ENCODE results near the gene NQO2.
"Not testable (repeated sequence)": the region's sequence is repeated elsewhere in the genome, so short reads cannot be mapped to it uniquely, and the experiment has no call there.

Gene NQO2

GRCh38 chr6:3020976-3021598 is 21.4 kb downstream of the NQO2 start:
- H3K9ac ChIP-seq (ENCODE audit: low read length in 5 of 5); H3K4me3 ChIP-seq (ENCODE audit: low read depth in 1 of 5, low read length in 5 of 5); H3K27me3 ChIP-seq (ENCODE audit: control insufficient read depth in 5 of 5, insufficient read depth in 4 of 5, low read length in 5 of 5); H3K9me3 ChIP-seq (ENCODE audit: control insufficient read depth in 5 of 5, low read length in 5 of 5): not testable (repeated sequence)
- Histone ChIP-seq H3K4me1 (ENCODE audit: control insufficient read depth in 5 of 5, insufficient read depth in 5 of 5, low read length in 5 of 5) (peaks cover 11 to 54% (median 49%) of the 10 kb centered on the region in 5 donors), H3K36me3 (ENCODE audit: control insufficient read depth in 5 of 5, insufficient read depth in 5 of 5, low read length in 5 of 5) (peaks cover 6 to 33% (median 27%) of the 10 kb centered on the region in 5 donors), H3K27ac (ENCODE audit: low read depth, low read length) (peak overlapping the region; percentile 23)

- H3K27me3 ChIP-seq (ENCODE audit: control insufficient read depth in 5 of 5, insufficient read depth in 4 of 5, low read length in 5 of 5), result no peaks in the 10 kb centered on the region
- no peaks in the 10 kb centered on the region for H3K9me3 ChIP-seq (ENCODE audit: control insufficient read depth in 5 of 5, low read length in 5 of 5)
- H3K9ac ChIP-seq (ENCODE audit: low read length in 5 of 5), result peak overlapping the region; percentile 16 to 76 (median 53)
- H3K4me3 ChIP-seq (ENCODE audit: low read depth in 1 of 5, low read length in 5 of 5), result peak overlapping the region; percentile 67 to 92 (median 72)
- peaks cover 6 to 17% (median 12%) of the 10 kb centered on the region in 5 donors for H3K36me3 ChIP-seq (ENCODE audit: control insufficient read depth in 5 of 5, insufficient read depth in 5 of 5, low read length in 5 of 5)
- peak overlapping the region; percentile 83 for H3K27ac ChIP-seq (ENCODE audit: low read depth, low read length)
- peaks cover 11 to 67% (median 57%) of the 10 kb centered on the region in 5 donors for H3K4me1 ChIP-seq (ENCODE audit: control insufficient read depth in 5 of 5, insufficient read depth in 5 of 5, low read length in 5 of 5)
These were observed 23.3 kb downstream of the NQO2 start for GRCh38 chr6:3022765-3023662.

DNA sequence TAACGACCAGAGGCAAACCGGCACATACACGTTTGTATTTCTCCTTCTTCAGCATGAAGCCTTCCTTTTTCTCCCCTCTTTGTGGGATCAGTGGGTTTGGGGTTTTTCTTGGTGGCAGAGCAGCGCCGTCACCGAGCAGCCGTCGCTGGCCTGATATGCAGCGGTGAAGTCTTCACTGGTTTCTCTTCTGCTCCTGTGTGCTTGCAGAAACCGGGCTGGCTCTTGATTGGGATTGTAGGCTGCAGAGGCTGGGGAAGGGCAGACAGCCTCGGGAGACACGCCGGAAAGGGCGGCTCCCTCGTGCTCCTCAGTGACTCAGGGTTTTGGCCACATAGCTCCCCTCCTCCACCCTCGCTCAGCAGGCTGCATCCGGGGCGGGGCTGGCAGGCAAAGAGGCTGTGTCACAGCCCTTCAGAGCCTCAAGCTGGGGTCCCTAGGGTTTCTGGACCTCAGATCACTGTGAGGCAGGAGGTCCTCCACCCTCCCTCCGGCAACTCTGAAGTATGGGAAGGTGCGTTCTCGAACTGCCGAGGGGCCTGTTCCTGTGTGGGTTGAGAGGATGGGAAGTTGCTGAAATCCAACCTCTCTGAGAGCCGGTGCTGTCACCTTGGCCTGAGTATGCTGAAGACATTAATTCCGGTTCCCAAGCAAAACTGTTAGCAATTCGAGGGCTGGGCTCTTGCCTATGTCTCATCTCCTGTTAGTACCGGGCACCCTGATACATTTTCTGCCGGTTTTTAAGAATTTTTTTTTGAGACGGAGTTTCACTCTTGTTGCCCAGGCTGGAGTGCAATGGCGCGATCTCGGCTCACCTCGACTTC is 24.2 kb downstream of the NQO2 start:
- Histone ChIP-seq H3K36me3 (ENCODE audit: control insufficient read depth in 5 of 5, insufficient read depth in 5 of 5, low read length in 5 of 5) (peaks cover 6 to 13% (median 10%) of the 10 kb centered on the region in 5 donors), H3K4me1 (ENCODE audit: control insufficient read depth in 5 of 5, insufficient read depth in 5 of 5, low read length in 5 of 5) (peaks cover 11 to 66% (median 57%) of the 10 kb centered on the region in 5 donors), H3K9me3 (ENCODE audit: control insufficient read depth in 5 of 5, low read length in 5 of 5) (no peaks in the 10 kb centered on the region), H3K4me3 (ENCODE audit: low read depth in 1 of 5, low read length in 5 of 5) (peak overlapping the region; percentile 67 to 92 (median 72)), H3K9ac (ENCODE audit: low read length in 5 of 5) (peak overlapping the region; percentile 53 to 85 (median 71)), H3K27ac (ENCODE audit: low read depth, low read length) (peak overlapping the region; percentile 83), H3K27me3 (ENCODE audit: control insufficient read depth in 5 of 5, insufficient read depth in 4 of 5, low read length in 5 of 5) (no peaks in the 10 kb centered on the region)

- H3K4me3 ChIP-seq (ENCODE audit: low read depth in 1 of 5, low read length in 5 of 5), result peak overlapping the region in 1 of 5 donors; percentile 12
- peaks cover 11 to 55% (median 53%) of the 10 kb centered on the region in 5 donors for H3K4me1 ChIP-seq (ENCODE audit: control insufficient read depth in 5 of 5, insufficient read depth in 5 of 5, low read length in 5 of 5)
- no peak overlapping the region for H3K9ac ChIP-seq (ENCODE audit: low read length in 5 of 5)
- no peaks in the 10 kb centered on the region for H3K27me3 ChIP-seq (ENCODE audit: control insufficient read depth in 5 of 5, insufficient read depth in 4 of 5, low read length in 5 of 5)
- no peaks in the 10 kb centered on the region for H3K36me3 ChIP-seq (ENCODE audit: control insufficient read depth in 5 of 5, insufficient read depth in 5 of 5, low read length in 5 of 5)
- H3K27ac ChIP-seq (ENCODE audit: low read depth, low read length), result peak overlapping the region; percentile 83
- no peaks in the 10 kb centered on the region for H3K9me3 ChIP-seq (ENCODE audit: control insufficient read depth in 5 of 5, low read length in 5 of 5)
These were observed 27.3 kb downstream of the NQO2 start for GRCh38 chr6:3026791-3027626.

- H3K9me3 ChIP-seq (ENCODE audit: control insufficient read depth in 5 of 5, low read length in 5 of 5); H3K9ac ChIP-seq (ENCODE audit: low read length in 5 of 5); H3K4me3 ChIP-seq (ENCODE audit: low read depth in 1 of 5, low read length in 5 of 5); H3K27ac ChIP-seq (ENCODE audit: low read depth, low read length); H3K36me3 ChIP-seq (ENCODE audit: control insufficient read depth in 5 of 5, insufficient read depth in 5 of 5, low read length in 5 of 5); H3K27me3 ChIP-seq (ENCODE audit: control insufficient read depth in 5 of 5, insufficient read depth in 4 of 5, low read length in 5 of 5): not testable (repeated sequence)
- peaks cover 11 to 44% (median 42%) of the 10 kb centered on the region in 5 donors for H3K4me1 ChIP-seq (ENCODE audit: control insufficient read depth in 5 of 5, insufficient read depth in 5 of 5, low read length in 5 of 5)
These were observed 28.5 kb downstream of the NQO2 start for GRCh38 chr6:3028156-3028555.

GRCh38 chr6:3031857-3032640 is 32.4 kb downstream of the NQO2 start:
- H3K27ac ChIP-seq (ENCODE audit: low read depth, low read length), result no peak overlapping the region
- H3K4me3 ChIP-seq (ENCODE audit: low read depth in 1 of 5, low read length in 5 of 5), result no peak overlapping the region
- H3K36me3 ChIP-seq (ENCODE audit: control insufficient read depth in 5 of 5, insufficient read depth in 5 of 5, low read length in 5 of 5), result no peaks in the 10 kb centered on the region
- peaks cover 0 to 12% (median 8%) of the 10 kb centered on the region in 5 donors for H3K4me1 ChIP-seq (ENCODE audit: control insufficient read depth in 5 of 5, insufficient read depth in 5 of 5, low read length in 5 of 5)
- no peaks in the 10 kb centered on the region for H3K9me3 ChIP-seq (ENCODE audit: control insufficient read depth in 5 of 5, low read length in 5 of 5)
- H3K27me3 ChIP-seq (ENCODE audit: control insufficient read depth in 5 of 5, insufficient read depth in 4 of 5, low read length in 5 of 5), result no peaks in the 10 kb centered on the region
- H3K9ac ChIP-seq (ENCODE audit: low read length in 5 of 5), result no peak overlapping the region

DNA sequence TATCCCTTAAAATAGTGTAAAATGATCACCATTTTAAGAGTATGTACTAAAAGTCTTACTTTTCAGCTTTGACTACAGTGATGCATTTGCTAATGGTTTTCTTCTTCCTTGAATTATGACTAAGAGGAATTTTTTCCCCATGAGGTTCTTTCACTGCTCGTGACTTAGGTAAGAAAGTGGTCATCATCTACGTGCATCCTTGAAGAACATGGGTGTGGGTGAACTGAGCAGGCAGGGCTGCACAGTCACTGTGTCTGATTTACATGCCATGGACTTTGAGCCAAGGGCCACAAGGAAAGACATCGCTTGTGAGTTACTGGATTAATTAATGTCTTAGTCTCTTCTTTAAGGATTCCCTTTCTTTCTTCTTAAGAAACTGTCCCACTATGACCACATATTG is 33.3 kb downstream of the NQO2 start:
- no peak overlapping the region for H3K9ac ChIP-seq (ENCODE audit: low read length in 5 of 5)
- no peaks in the 10 kb centered on the region for H3K36me3 ChIP-seq (ENCODE audit: control insufficient read depth in 5 of 5, insufficient read depth in 5 of 5, low read length in 5 of 5)
- peaks cover 0 to 16% (median 12%) of the 10 kb centered on the region in 5 donors for H3K4me1 ChIP-seq (ENCODE audit: control insufficient read depth in 5 of 5, insufficient read depth in 5 of 5, low read length in 5 of 5)
- H3K27ac ChIP-seq (ENCODE audit: low read depth, low read length), result no peak overlapping the region
- H3K9me3 ChIP-seq (ENCODE audit: control insufficient read depth in 5 of 5, low read length in 5 of 5), result no peaks in the 10 kb centered on the region
- no peak overlapping the region for H3K4me3 ChIP-seq (ENCODE audit: low read depth in 1 of 5, low read length in 5 of 5)
- no peaks in the 10 kb centered on the region for H3K27me3 ChIP-seq (ENCODE audit: control insufficient read depth in 5 of 5, insufficient read depth in 4 of 5, low read length in 5 of 5)

- Histone ChIP-seq H3K4me3 (ENCODE audit: low read depth in 1 of 5, low read length in 5 of 5) (no peak overlapping the region), H3K9me3 (ENCODE audit: control insufficient read depth in 5 of 5, low read length in 5 of 5) (no peaks in the 10 kb centered on the region), H3K27ac (ENCODE audit: low read depth, low read length) (no peak overlapping the region), H3K4me1 (ENCODE audit: control insufficient read depth in 5 of 5, insufficient read depth in 5 of 5, low read length in 5 of 5) (peaks cover 0 to 22% (median 16%) of the 10 kb centered on the region in 5 donors), H3K36me3 (ENCODE audit: control insufficient read depth in 5 of 5, insufficient read depth in 5 of 5, low read length in 5 of 5) (no peaks in the 10 kb centered on the region), H3K9ac (ENCODE audit: low read length in 5 of 5) (no peak overlapping the region), H3K27me3 (ENCODE audit: control insufficient read depth in 5 of 5, insufficient read depth in 4 of 5, low read length in 5 of 5) (no peaks in the 10 kb centered on the region)
These were observed 34.0 kb downstream of the NQO2 start for GRCh38 chr6:3033652-3034051.

GRCh38 chr6:3035397-3035796 is 35.7 kb downstream of the NQO2 start:
- no peaks in the 10 kb centered on the region for H3K27me3 ChIP-seq (ENCODE audit: control insufficient read depth in 5 of 5, insufficient read depth in 4 of 5, low read length in 5 of 5)
- peaks cover 0 to 29% (median 16%) of the 10 kb centered on the region in 5 donors for H3K4me1 ChIP-seq (ENCODE audit: control insufficient read depth in 5 of 5, insufficient read depth in 5 of 5, low read length in 5 of 5)
- H3K9me3 ChIP-seq (ENCODE audit: control insufficient read depth in 5 of 5, low read length in 5 of 5), result no peaks in the 10 kb centered on the region
- H3K4me3 ChIP-seq (ENCODE audit: low read depth in 1 of 5, low read length in 5 of 5), result no peak overlapping the region
- H3K9ac ChIP-seq (ENCODE audit: low read length in 5 of 5), result no peak overlapping the region
- no peak overlapping the region for H3K27ac ChIP-seq (ENCODE audit: low read depth, low read length)
- H3K36me3 ChIP-seq (ENCODE audit: control insufficient read depth in 5 of 5, insufficient read depth in 5 of 5, low read length in 5 of 5), result no peaks in the 10 kb centered on the region
